GM12878 (cell line): Measurements from ENCODE around the gene ETV1. TPM values are rescaled to one million over a fixed set of nuclear protein-coding genes. Genes with fewer than 3 reads are reported as not detected.

ENCODE experiments used
- ATAC-seq: fragments of 200-7000 bp; cut with Tn5 transposase; 3 replicates; pipeline ENCODE4 v1.9.1; 2020; ENCODE audit warnings: mild to moderate bottlenecking, moderate library complexity
- BruUV-seq: library from RNA; stranded (reverse); fragments of 400-500 nt; replicated peaks from 2 replicates; lab custom pipeline; 2021; lab: Mats Ljungman, UMichigan
- CTCF ChIA-PET: fragments of 300-600 bp; sonication (Branson Sonifier 250); formaldehyde crosslinking; extraction: SDS; loops from one replicate; lab custom pipeline; 2021; ENCODE audit warnings: inconsistent platforms; lab: Yijun Ruan, JAX
- POLR2A ChIA-PET: fragments of 350-600 bp; formaldehyde crosslinking; extraction: SDS; loops from one replicate; lab custom pipeline; 2021; ENCODE audit warnings: inconsistent platforms; lab: Charles Lee
- RAD21 ChIA-PET: fragments of 300-600 bp; sonication (Branson Sonifier 250); formaldehyde crosslinking; loops from one replicate; lab custom pipeline; 2023; ENCODE audit warnings: antibody characterized with exemption; ENCODE audit not compliant: unreplicated experiment; lab: Charles Lee
- SMC1A ChIA-PET: fragments of 300-600 bp; sonication (Branson Sonifier 250); formaldehyde crosslinking; loops from one replicate; lab custom pipeline; 2023; ENCODE audit not compliant: unreplicated experiment, uncharacterized antibody; lab: Charles Lee
- DNase-seq: peaks from one replicate; pipeline ENCODE4 v3.0.0-alpha.2; 2011; ENCODE audit warnings: low read depth, low spot score
- FAIRE-seq: peaks from 3 replicates; lab custom pipeline; 2011; peaks lifted over from hg19 to GRCh38; lab: Jason Lieb, UNC
- H2AFZ ChIP-seq: 2 replicates; pipeline ENCODE4 v1.6.0; 2011; ENCODE audit warnings: low read depth, low read length, control low read depth; ENCODE audit not compliant: control insufficient read depth
- H3K27ac ChIP-seq: 2 replicates; pipeline ENCODE4 v1.5.1; 2011; ENCODE audit warnings: control low read depth; ENCODE audit not compliant: control insufficient read depth, insufficient read depth
- H3K27me3 ChIP-seq, 2 experiments: replicated peaks in 1 of 2; 2 replicates each; pipeline versions ENCODE4 v1.6.0 to v1.6.1; 2011; ENCODE audit warnings: low read length in 1 of 2; ENCODE audit not compliant: control insufficient read depth in 2 of 2, insufficient read depth in 2 of 2
- H3K36me3 ChIP-seq, 2 experiments: 2 replicates each; pipeline ENCODE4 v1.5.1; 2011; ENCODE audit warnings: low read length in 1 of 2; ENCODE audit not compliant: control insufficient read depth in 2 of 2, insufficient read depth in 2 of 2
- H3K4me1 ChIP-seq: 2 replicates; pipeline ENCODE4 v1.6.1; 2011; ENCODE audit warnings: mild to moderate bottlenecking, low read length, moderate library complexity, mixed read lengths; ENCODE audit not compliant: control insufficient read depth, insufficient read depth
- H3K4me2 ChIP-seq: 2 replicates; pipeline ENCODE4 v1.6.0; 2011; ENCODE audit warnings: control low read depth; ENCODE audit not compliant: control insufficient read depth, insufficient read depth
- H3K4me3 ChIP-seq: fragments of 200-600 bp; sonication (generic); 2 replicates; pipeline ENCODE4 v1.5.1; 2016
- H3K79me2 ChIP-seq: 2 replicates; pipeline ENCODE4 v1.6.0; 2011; ENCODE audit warnings: low read length; ENCODE audit not compliant: control insufficient read depth, insufficient read depth
- H3K9ac ChIP-seq: 2 replicates; pipeline ENCODE4 v1.8.0; 2011; ENCODE audit warnings: low read length, control low read depth, mixed read lengths; ENCODE audit not compliant: control insufficient read depth, insufficient read depth
- H3K9me3 ChIP-seq: replicated peaks from 3 replicates; pipeline ENCODE4 v1.5.1; 2011; ENCODE audit warnings: mild to moderate bottlenecking, low read length; ENCODE audit not compliant: control insufficient read depth, insufficient read depth
- H4K20me1 ChIP-seq: 2 replicates; pipeline ENCODE4 v1.6.0; 2011; ENCODE audit not compliant: control insufficient read depth, insufficient read depth
- CBX3 ChIP-seq: fragments of 200-600 bp; sonication (generic); IDR thresholded peaks from 2 replicates; pipeline ENCODE4 v1.6.1; 2016; ENCODE audit warnings: low read depth, borderline replicate concordance
- MTA3 ChIP-seq: IDR thresholded peaks from 2 replicates; pipeline ENCODE4 v1.6.1; 2012; ENCODE audit warnings: low read length, inconsistent platforms, borderline replicate concordance
- NFIC ChIP-seq: IDR thresholded peaks from 2 replicates; pipeline ENCODE4 v1.6.1; 2012; ENCODE audit warnings: low read depth, mild to moderate bottlenecking, inconsistent platforms, low read length, moderate library complexity
- NR2F1 ChIP-seq: fragments of 450-650 bp; conservative IDR thresholded peaks from 2 replicates; pipeline ENCODE4 v1.6.1; 2017; ENCODE audit warnings: mild to moderate bottlenecking
- SIX5 ChIP-seq: IDR thresholded peaks from 2 replicates; pipeline ENCODE4 v1.6.1; 2011; ENCODE audit warnings: mild to moderate bottlenecking, low read depth, low read length, moderate library complexity; ENCODE audit not compliant: severe bottlenecking
- SUPT20H ChIP-seq: IDR thresholded peaks from 2 replicates; pipeline ENCODE4 v1.6.1; 2011; ENCODE audit warnings: low read depth, mild to moderate bottlenecking, low read length, moderate library complexity, borderline replicate concordance; ENCODE audit not compliant: control insufficient read depth
- WGBS: methylation state at CpG from one replicate; pipeline ENCODE4 v1.1.6; 2016; ENCODE audit warnings: low lambda C conversion rate; ENCODE audit not compliant: insufficient replicate concordance, insufficient coverage; ENCODE audit errors: missing lambda C conversion rate; 5-methylcytosine and 5-hydroxymethylcytosine counted together
- in situ Hi-C: fragments of 300-500 bp; cut with MboI; formaldehyde crosslinking; loops from 9 replicates; pipeline ENCODE4 v1.14.3; 2018; ENCODE audit warnings: mixed read lengths
- intact Hi-C: fragments of 100-400 bp; cut with micrococcal nuclease; formaldehyde crosslinking; loops from one replicate; pipeline ENCODE4 v1.14.2; 2022; ENCODE audit not compliant: unreplicated experiment
- polyA plus RNA-seq, 11 experiments: library from polyadenylated mRNA; depleted of rRNA in 4 of 11; unstranded in 6 of 11; stranded (reverse) in 5 of 11; fragments of >200 nt; fragmentation: Nextera tagmentation in 4 of 11; fragmentation: Illumina TruSeq in 1 of 11; extraction: Ambion mirVana in 4 of 11; extraction: Trizol in 1 of 11; gene quantifications; 1 replicate in 1 of 11; 2 replicates in 10 of 11; pipeline versions ENCODE4 v1.2.1 to v1.2.3, GENCODE V29; 2011 to 2016; ENCODE audit warnings: inconsistent platforms in 2 of 11, missing spikeins in 2 of 11, low read depth in 1 of 11
- total RNA-seq, 4 experiments: library from RNA; depleted of rRNA in 3 of 4; stranded (reverse); fragments of >200 nt in 3 of 4; fragmentation: Illumina TruSeq in 1 of 4; extraction: Trizol in 1 of 4; gene quantifications; 2 replicates each; pipeline versions ENCODE4 v1.2.1 to v1.2.3, GENCODE V29; 2013 to 2021
- TF ChIP-seq, protein P1 (sequence below): IDR thresholded peaks from 2 replicates; pipeline ENCODE4 v1.6.1; 2011; ENCODE audit warnings: borderline replicate concordance, low read depth, mild to moderate bottlenecking, moderate library complexity, low read length; ENCODE audit not compliant: insufficient read depth, poor library complexity, severe bottlenecking
- TF ChIP-seq, protein P2 (sequence below): IDR thresholded peaks from 2 replicates; pipeline ENCODE4 v1.6.1; 2011; ENCODE audit warnings: low read depth, low read length, improper control_type of control experiment, borderline replicate concordance
- TF ChIP-seq, protein P3 (sequence below): fragments of 450-650 bp; formaldehyde crosslinking; IDR thresholded peaks from 2 replicates; pipeline ENCODE4 v1.4.0; 2022; ENCODE audit warnings: mild to moderate bottlenecking, moderate library complexity

ETV1 gene
- total and polyA plus RNA-seq, 10 of the 15 experiments (the other 5 are each of a cell fraction or from before 2014, with no cell fraction given) = 0.03 to 9.3 (median 0.16) TPM; not detected in 4

DNA sequence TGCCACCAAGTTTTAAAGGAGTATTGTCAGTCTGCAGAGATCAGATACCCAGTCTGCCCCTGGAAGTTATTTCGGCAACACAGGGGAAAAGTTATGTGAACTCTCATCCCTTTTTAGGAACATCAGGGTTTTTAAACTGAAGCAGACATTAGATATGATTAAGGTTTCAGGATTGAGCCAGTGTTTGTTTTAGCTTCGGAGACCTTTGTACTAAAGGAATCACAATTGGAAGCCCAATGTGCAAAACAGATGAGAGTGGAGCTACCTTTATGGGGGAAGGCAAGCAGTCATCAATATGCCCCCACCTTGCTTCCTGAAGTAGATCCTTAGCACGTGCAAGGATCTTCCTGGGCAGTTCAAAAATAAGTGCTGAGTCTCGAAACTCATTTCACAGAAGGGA is 39.5 kb downstream of the ETV1 start:
- intact Hi-C loops = no loop called here
- TF ChIP-seq, protein P1, sequence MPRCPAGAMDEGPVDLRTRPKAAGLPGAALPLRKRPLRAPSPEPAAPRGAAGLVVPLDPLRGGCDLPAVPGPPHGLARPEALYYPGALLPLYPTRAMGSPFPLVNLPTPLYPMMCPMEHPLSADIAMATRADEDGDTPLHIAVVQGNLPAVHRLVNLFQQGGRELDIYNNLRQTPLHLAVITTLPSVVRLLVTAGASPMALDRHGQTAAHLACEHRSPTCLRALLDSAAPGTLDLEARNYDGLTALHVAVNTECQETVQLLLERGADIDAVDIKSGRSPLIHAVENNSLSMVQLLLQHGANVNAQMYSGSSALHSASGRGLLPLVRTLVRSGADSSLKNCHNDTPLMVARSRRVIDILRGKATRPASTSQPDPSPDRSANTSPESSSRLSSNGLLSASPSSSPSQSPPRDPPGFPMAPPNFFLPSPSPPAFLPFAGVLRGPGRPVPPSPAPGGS = no peak
- TF ChIP-seq SIX5 (no peak), CBX3 (no peak), NFIC (no peak), SUPT20H (no peak), NR2F1 (no peak), MTA3 (no peak)
- TF ChIP-seq, protein P2, sequence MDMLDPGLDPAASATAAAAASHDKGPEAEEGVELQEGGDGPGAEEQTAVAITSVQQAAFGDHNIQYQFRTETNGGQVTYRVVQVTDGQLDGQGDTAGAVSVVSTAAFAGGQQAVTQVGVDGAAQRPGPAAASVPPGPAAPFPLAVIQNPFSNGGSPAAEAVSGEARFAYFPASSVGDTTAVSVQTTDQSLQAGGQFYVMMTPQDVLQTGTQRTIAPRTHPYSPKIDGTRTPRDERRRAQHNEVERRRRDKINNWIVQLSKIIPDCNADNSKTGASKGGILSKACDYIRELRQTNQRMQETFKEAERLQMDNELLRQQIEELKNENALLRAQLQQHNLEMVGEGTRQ = no peak
- TF ChIP-seq, protein P3, sequence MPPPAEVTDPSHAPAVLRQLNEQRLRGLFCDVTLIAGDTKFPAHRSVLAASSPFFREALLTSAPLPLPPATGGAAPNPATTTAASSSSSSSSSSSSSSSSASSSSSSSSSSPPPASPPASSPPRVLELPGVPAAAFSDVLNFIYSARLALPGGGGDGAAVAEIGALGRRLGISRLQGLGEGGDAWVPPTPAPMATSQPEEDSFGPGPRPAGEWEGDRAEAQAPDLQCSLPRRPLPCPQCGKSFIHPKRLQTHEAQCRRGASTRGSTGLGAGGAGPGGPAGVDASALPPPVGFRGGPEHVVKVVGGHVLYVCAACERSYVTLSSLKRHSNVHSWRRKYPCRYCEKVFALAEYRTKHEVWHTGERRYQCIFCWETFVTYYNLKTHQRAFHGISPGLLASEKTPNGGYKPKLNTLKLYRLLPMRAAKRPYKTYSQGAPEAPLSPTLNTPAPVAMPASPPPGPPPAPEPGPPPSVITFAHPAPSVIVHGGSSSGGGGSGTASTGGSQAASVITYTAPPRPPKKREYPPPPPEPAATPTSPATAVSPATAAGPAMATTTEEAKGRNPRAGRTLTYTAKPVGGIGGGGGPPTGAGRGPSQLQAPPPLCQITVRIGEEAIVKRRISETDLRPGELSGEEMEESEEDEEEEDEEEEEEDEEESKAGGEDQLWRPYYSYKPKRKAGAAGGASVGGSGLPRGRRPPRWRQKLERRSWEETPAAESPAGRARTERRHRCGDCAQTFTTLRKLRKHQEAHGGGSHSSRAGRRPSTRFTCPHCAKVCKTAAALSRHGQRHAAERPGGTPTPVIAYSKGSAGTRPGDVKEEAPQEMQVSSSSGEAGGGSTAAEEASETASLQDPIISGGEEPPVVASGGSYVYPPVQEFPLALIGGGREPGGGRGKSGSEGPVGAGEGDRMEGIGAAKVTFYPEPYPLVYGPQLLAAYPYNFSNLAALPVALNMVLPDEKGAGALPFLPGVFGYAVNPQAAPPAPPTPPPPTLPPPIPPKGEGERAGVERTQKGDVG = no peak

More for the DNA sequence above, 39.5 kb downstream of the ETV1 start:
- Histone ChIP-seq H4K20me1 (no peaks in the 10 kb centered on the region), H3K9ac (no peak overlapping the region), H3K27me3 (no peaks in the 10 kb centered on the region), H3K27ac (no peak overlapping the region), H3K36me3 (no peaks in the 10 kb centered on the region), H3K9me3 (no peaks in the 10 kb centered on the region), H2AFZ (no peak overlapping the region), H3K4me2 (no peak overlapping the region), H3K4me1 (no peaks in the 10 kb centered on the region), H3K4me3 (no peak overlapping the region), H3K79me2 (no peaks in the 10 kb centered on the region)
- WGBS = 13% methylated on average over 4 of the region's 4 CpGs
- ChIA-PET CTCF (no interaction called here), RAD21 (no interaction called here), POLR2A (no interaction called here), SMC1A (interaction anchor here (1.5 kb wide), 1 partner anchor 15 kb away, joined by 3 read pairs; no protein-coding TSS in a partner anchor)
- in situ Hi-C loops = no loop called here
- no peak for DNase-seq
- no peak for ATAC-seq
- FAIRE-seq = no peak
- BruUV-seq = no TSS peak
